SK-N-MC (cell line): ENCODE data around the gene HDLBP.

Experiments
- DNase-seq: peaks from one replicate; pipeline ENCODE4 v3.0.0-alpha.2; 2011; ENCODE audit warnings: low read depth, low spot score
- H3K27ac ChIP-seq: fragments of 200-600 bp; sonication (generic); 2 replicates; pipeline ENCODE4 v1.5.1; 2016; ENCODE audit warnings: mixed run types
- H3K36me3 ChIP-seq: fragments of 200-600 bp; sonication (generic); 2 replicates; pipeline ENCODE4 v1.6.1; 2017; ENCODE audit warnings: antibody characterized with exemption, low read length, mixed read lengths; ENCODE audit not compliant: insufficient read depth
- H3K4me3 ChIP-seq: fragments of 200-600 bp; sonication (generic); 2 replicates; pipeline ENCODE4 v1.5.1; 2016
- H3K9ac ChIP-seq: fragments of 200-600 bp; sonication (generic); 2 replicates; pipeline ENCODE4 v1.8.0; 2017; ENCODE audit warnings: mixed run types, mixed read lengths; ENCODE audit not compliant: insufficient read length
- H3K9me3 ChIP-seq: fragments of 200-600 bp; sonication (generic); 2 replicates; pipeline ENCODE4 v1.6.1; 2017; ENCODE audit warnings: low read depth, mild to moderate bottlenecking, antibody characterized with exemption, low read length, moderate library complexity, mixed read lengths
- EZH2 ChIP-seq: fragments of 200-600 bp; sonication (generic); IDR thresholded peaks from one replicate; pipeline ENCODE4 v1.6.1; 2017; ENCODE audit warnings: antibody characterized with exemption
- FOXP2 ChIP-seq: optimal IDR thresholded peaks from 2 replicates; pipeline ENCODE3; 2011; ENCODE audit warnings: mild to moderate bottlenecking, moderate library complexity; ENCODE audit not compliant: insufficient read depth; ENCODE audit errors: extremely low read length, control extremely low read depth
- POLR2AphosphoS5 ChIP-seq: IDR thresholded peaks from 2 replicates; pipeline ENCODE4 v1.6.1; 2012; ENCODE audit warnings: mild to moderate bottlenecking, low read depth, low read length, borderline replicate concordance

Gene HDLBP

GRCh38 chr2:241312082-241312481 is 3.4 kb downstream of the HDLBP start:
- Histone ChIP-seq H3K36me3 (no peaks in the 10 kb centered on the region), H3K9ac (no peak overlapping the region), H3K4me3 (no peak overlapping the region), H3K27ac (peak overlapping the region; percentile 16; the same call in 1 of the 2 replicates), H3K9me3 (no peaks in the 10 kb centered on the region)
- DNase-seq = no peak
- no peak for TF ChIP-seq EZH2
- no peak for TF ChIP-seq POLR2AphosphoS5
- no peak for TF ChIP-seq FOXP2

- no peaks in the 10 kb centered on the region for H3K36me3 ChIP-seq
- no peaks in the 10 kb centered on the region for H3K9me3 ChIP-seq
- H3K27ac ChIP-seq = 0 out of 2 replicates have a peak overlapping the region, but pooled peaks have one; percentile 16
- DNase-seq = no peak
- no peak overlapping the region for H3K4me3 ChIP-seq
- TF ChIP-seq EZH2 = no peak
- no peak for TF ChIP-seq FOXP2
- TF ChIP-seq POLR2AphosphoS5 = no peak
- H3K9ac ChIP-seq = peak overlapping the region; percentile 25
Measured at GRCh38 chr2:241310917-241311566, 4.4 kb downstream of the HDLBP start.

DNA sequence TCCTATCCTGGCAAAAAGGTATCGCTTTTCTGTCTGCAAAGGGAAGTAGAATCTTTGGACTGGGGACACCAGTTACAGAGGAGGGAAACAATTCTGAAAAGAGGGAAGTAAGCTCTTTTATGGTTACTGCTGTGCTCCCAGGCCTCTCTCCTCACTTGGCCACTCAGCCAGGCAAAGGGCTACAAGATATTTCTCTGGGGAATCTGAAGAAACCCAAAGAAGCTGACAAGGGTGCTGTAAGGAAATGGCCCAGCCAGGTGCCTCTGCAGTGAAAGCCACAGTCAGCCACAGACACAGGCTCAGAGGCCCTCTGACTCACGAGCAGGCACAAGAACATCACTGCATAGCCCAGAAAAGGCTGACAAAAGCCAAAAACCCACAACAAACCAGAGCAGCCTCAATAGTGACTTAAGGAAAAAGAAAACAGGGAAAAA is 5.8 kb downstream of the HDLBP start:
- no peak for DNase-seq
- Histone ChIP-seq H3K27ac (peak overlapping the region; percentile 52; the same call in 1 of the 2 replicates), H3K4me3 (0 out of 2 replicates have a peak overlapping the region, but pooled peaks have one; percentile 14), H3K9me3 (no peaks in the 10 kb centered on the region), H3K9ac (peak overlapping the region; percentile 57), H3K36me3 (no peaks in the 10 kb centered on the region)
- TF ChIP-seq POLR2AphosphoS5 (no peak), FOXP2 (no peak), EZH2 (no peak)

DNA sequence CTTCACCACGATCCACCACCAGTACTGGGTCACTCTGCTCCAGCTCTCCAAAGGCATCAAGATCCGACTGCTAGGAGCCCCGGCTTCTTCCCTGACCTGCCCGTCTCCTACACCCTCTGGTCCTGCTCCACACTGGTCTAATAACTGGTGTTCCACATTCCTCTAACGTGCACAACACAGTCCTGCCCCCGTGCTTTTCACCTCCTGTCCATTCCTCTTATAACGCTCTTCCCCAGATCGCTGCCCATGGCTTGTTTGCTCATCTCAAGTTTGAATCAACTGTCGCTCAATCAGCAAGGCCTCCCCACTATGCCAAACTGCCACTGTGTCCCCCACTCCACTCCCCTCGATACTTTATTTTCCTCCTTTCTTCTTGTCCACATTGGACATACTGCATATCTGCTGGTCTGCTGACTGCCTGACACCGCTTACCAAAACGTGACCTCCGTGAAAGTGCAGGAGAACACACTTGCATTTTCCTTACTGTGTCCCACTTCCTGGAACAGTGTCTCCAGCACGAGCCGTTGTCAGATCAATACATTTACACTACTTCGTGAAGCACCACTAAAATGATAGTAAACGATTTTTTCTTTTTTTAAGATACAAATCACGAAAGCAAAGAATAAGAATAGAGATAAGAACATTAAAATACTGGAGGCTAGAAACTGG is 6.5 kb downstream of the HDLBP start:
- no peak overlapping the region for H3K9ac ChIP-seq
- H3K36me3 ChIP-seq = no peaks in the 10 kb centered on the region
- no peak for TF ChIP-seq EZH2
- TF ChIP-seq POLR2AphosphoS5 = no peak
- TF ChIP-seq FOXP2 = no peak
- no peak overlapping the region for H3K27ac ChIP-seq
- H3K9me3 ChIP-seq = no peaks in the 10 kb centered on the region
- DNase-seq = no peak
- H3K4me3 ChIP-seq = no peak overlapping the region

DNA sequence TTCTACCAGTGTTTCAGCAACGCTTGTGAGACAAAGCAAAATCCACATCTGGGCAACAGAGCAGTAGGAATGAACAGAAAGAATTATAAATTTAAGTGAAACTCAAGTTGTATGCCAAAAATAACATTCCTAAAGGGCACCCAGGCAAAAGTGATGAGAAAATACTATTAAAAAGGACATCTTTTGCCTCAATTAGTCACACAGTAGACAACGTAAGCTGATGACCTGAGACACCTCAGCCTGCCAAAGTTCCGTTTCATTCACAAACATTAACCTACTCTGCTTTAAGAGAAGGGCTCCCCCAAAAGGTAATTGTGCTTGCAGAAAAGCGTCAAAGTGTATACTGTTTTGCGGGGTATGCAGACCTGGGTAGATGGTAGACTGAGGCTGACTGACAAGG is 7.2 kb downstream of the HDLBP start:
- Histone ChIP-seq H3K9me3 (no peaks in the 10 kb centered on the region), H3K36me3 (no peaks in the 10 kb centered on the region), H3K4me3 (no peak overlapping the region), H3K27ac (no peak overlapping the region), H3K9ac (no peak overlapping the region)
- TF ChIP-seq EZH2 (no peak), POLR2AphosphoS5 (no peak), FOXP2 (no peak)
- no peak for DNase-seq

- Histone ChIP-seq H3K9ac (no peak overlapping the region), H3K36me3 (no peaks in the 10 kb centered on the region), H3K9me3 (no peaks in the 10 kb centered on the region), H3K27ac (no peak overlapping the region), H3K4me3 (no peak overlapping the region)
- no peak for DNase-seq
- TF ChIP-seq EZH2 (no peak), POLR2AphosphoS5 (no peak), FOXP2 (no peak)
Measured at GRCh38 chr2:241307055-241307454, 8.4 kb downstream of the HDLBP start.

GRCh38 chr2:241304039-241304670 is 11.3 kb downstream of the HDLBP start:
- no peaks in the 10 kb centered on the region for H3K36me3 ChIP-seq
- H3K9me3 ChIP-seq = no peaks in the 10 kb centered on the region
- no peak for TF ChIP-seq EZH2
- no peak for TF ChIP-seq POLR2AphosphoS5
- TF ChIP-seq FOXP2 = no peak
- H3K27ac ChIP-seq = no peak overlapping the region
- DNase-seq = no peak
- H3K4me3 ChIP-seq = no peak overlapping the region
- H3K9ac ChIP-seq = no peak overlapping the region
